Measurements from ENCODE around the gene KIFAP3.

- TF ChIP-seq CTCF (IDR thresholded peaks at IDR 0.05) (no peak), POLR2A (IDR thresholded peaks at IDR 0.05) (no peak), EP300 (IDR thresholded peaks at IDR 0.05) (no peak)
Measured at GRCh38 chr1:170030212-170030611, 44.3 kb downstream of the KIFAP3 start.
